ENCODE measurements around the gene EPPIN.

EPPIN gene

DNA sequence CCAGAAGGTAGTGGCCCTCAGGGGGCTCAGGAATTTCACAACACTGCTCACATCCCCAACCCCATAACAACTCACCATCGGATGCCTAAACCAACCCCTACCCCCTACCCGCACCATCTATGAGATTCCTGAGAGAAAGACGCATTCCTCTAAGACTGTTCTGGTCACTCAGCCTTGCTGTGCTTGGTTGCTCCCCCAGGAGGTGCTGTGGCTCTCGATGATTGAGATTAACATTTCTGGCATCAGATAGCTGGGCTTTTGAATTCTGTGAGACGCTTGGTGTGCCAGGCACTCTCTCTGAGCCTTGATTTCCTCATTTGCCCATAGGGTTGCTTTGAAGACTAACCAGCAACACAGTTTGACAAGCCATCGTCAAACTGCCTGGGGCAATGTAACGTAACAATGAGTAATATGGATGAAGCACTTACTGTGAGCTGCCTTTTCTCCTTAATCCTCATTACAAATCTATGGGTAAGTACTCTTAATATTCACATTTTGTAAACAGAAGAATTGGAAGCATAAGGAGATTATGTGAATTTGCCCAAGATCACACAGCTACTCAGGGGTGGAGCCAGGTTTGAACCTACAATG, 8.9 kb downstream of the EPPIN start:
- DNase-seq (ENCODE audit: low spot score), result no peak

DNA sequence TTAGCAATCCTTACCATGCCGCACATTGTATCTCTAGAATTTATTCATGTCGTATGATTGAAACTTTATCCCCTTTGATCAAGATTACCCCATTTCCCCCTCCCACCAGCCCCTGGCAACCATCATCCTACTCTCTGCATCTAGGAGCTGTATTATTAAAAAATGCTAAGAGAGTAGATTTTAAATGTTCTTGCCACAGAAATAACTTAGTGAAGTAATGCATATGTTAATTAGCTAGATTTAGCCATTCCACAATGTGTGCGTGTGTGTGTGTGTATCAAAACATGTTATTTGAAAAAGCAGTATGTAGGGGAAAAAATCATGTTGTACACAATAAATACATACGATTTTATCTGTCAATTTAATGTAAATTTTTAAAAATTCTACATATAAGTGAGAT, 19.9 kb downstream of the EPPIN start:
- DNase-seq (ENCODE audit: low spot score), result no peak

DNA sequence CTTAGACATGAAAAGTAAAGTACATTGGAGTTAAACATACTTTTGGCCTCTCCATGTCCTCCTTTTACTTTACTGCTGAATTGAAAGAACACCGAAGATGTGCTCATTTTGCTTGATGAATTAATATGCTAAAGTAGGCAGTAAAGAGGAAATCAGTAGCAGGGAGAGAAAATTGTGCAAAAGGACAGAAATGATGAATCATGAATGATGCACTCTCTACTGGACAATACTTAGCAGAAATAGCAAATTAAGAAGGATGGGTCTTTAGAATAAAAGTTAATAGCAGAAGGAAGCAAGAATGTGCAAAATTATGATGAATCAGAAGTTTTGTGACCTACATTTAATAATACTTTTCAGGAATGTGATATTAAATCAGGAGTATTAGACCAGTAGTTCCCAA, 23.4 kb downstream of the EPPIN start:
- no peak for DNase-seq (ENCODE audit: low spot score)

DNA sequence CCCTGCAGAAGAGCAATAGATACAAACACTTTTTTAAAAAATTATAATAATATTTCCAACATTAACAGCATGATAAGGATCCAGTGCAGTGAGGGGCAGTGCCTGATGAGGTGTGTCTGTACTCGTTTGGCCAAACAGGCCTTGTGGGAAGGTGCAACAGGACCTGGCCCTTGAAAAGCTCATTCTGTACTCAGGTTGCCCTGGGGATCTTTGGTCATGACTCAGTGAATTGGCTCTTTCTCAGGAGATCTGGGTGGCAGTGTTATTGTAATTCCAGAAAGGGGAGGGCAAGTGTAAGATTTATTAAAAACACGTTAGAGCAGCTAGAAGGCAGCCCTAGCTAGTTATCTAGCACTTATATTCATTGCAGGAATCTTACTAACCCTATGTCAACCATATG, 28.9 kb downstream of the EPPIN start:
- DNase-seq (ENCODE audit: low spot score), result no peak

DNA sequence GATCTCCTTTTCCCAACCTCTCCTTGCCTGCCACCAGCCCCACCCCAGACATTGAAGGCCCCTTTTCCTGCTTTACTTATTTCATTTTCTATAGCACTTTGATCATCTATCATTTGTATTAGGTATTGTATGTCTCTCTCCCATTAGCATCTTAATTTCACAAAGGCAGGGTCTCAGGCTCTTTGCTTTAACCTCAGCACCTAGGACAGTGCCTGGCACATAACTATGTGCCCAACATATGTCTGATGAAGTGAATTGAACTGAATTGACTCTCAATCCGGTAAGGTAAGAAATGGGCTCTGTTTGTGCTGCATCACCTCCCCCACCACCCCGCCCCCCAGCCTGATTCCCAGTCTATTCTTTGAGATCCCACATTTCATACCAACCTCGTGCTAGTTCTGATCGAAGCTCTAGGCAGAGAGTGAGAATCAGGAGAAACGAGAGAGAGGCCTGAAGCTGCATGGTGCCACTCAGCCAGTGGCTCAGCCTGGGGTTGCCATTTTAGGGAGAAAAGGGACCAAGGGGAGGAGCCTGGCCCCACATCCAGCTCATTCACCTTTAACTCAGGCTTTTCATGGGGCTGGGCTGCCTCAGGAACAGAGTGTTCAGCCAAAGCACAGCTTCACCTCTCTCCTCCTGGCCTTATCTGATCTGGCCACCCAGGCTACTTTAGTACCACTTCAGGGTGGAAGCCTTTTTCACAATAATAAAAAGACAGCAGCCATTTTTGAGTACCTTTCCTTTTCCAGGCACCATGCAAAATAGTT, 31.9 kb downstream of the EPPIN start, which contains the start of gene SPINT3:
TSS of gene SPINT3 (minus strand) at position 476 of the 767 bp plus-strand sequence. CDS start at position 462, 14 bp downstream.
- no peak for DNase-seq (ENCODE audit: low spot score)

DNA sequence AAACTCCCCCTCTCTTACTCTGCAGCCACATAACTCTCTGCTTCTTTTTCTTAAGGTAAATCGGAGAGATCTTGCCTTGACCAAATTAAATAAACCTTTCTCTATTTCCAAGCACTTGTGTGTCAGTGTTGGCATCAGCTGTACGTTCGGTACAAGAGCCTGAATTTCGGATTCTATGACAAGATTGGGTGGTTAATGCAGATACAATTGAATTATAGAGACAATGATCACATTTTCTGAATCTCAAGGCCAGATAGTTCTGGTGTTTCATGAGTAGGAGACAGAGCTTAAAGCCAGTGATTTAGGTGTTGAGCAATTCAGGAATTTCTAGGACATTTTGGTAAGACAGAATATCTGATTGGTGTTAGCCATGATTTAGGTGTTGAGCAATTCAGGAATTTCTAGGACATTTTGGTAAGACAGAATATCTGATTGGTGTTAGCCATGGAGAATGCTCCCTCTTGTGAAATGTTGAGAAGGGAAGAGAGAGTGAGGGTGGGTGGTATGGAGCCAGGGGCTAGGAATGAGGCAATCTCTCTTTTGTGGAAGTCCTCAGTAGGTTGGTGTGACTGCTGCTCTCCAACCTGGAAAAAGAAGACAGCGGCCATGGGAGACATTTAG, 36.8 kb downstream of the EPPIN start:
- DNase-seq (ENCODE audit: low spot score), result no peak

DNA sequence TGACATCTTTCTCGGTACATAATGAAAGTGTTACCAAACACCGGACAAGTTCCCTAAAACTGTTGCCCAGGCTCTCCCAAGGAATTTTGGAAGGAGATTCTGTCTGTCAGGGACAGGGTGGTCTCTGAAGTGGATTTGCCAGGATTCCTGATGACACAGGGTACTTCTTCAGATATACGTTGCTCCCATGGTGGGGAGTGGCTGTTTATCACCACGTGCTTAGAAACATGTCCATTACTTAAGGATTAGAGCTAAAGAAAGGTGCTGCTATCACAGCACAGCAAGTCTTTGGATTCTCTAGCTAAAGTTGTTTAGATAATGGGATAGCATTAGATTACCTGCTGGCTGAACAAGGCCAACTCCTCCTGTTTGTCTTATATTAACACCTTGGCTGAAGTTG, 38.1 kb downstream of the EPPIN start:
- no peak for DNase-seq (ENCODE audit: low spot score)

DNA sequence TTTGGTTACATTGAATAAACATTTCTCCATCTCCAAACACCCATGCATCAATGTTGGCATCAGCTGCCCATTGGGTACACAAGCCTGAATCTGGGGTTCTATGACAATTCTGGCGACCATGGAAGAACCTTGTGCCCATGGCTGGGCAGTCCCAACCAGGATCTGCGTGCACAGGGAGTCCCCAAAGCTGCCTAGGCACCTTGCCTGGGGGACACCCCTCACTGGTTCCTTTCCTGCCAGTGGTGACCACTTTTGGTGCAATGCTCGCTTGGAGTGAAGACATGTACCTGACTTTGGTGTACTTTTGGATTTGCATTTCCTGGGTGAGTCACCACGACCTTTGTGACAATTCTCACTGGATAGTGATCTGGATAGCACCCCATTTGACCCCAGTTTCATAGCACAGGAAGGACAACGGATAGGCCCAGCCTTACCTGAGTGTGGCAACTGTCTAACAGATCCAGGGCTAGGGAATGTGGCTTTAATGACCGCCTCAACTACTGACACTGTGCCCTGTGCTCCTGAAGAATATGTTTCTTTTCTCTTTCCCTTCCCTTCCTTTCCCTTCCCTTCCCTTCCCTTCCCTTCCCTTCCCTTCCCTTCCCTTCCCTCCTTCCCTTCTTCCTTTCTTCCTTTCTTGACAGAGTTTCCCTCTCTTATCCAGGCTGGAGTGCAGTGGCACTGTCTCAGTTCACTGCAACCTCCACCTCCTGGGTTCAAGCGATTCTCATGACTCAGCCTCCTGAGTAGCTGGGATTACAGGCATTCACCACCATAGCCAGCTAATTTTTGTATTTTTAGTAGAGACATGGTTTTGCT, 38.9 kb downstream of the EPPIN start:
- DNase-seq (ENCODE audit: low spot score), result no peak

DNA sequence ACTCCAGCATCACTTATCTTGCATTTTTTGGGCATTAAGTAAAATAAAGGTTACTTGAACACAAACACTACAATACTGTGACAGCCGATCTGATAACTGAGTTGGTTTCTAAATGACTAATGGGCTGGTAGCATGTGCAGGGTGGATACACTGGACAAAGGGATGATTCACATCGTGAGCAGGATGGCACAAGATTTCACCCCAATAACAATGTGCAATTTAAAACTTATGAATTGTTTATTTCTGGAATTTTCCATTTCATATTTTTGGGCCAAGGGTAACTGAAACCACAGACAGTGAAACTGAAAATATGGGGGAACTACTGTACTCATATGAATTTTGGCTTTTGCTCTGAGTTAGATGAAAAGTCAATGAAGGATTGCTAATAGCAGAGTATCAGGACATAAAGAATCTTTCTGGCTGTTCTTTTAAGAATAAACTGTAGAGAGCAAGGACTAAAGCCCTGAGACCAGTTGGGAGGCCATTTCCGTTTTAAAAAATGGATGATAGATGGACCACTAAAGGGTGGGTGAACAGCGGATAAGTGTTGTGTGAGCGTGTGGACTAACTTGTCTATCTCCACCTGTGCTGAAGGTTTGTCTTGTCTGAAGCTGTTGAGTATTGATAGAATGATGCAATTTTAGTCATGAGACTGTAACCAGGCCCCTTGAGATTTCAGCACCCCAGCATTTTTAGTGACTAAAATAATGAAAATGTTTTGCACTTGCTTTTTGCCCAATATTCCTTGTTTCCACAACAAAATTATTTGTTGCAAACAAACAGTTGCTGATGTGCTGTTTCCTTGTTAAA, 40.0 kb downstream of the EPPIN start:
- DNase-seq (ENCODE audit: low spot score), result no peak

DNA sequence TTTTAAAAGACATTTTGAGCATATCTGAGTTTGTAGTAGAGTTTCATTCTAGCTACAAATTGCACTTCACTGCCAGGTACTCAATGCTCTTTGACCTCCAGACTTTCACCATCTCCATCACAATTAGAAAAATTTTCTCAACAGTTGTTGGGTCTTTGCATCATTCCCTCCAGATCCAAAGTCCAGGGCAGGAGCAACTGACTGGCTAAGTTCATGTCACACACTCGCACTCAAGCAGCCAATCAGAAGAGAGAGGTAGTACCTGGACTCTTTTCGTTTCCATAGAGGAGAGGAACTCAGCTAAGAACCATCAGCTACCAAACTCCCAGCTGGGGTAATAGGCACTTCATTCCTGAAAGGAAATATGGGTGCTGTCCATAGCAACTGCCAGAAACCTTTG, 40.8 kb downstream of the EPPIN start:
- DNase-seq (ENCODE audit: low spot score), result no peak

DNA sequence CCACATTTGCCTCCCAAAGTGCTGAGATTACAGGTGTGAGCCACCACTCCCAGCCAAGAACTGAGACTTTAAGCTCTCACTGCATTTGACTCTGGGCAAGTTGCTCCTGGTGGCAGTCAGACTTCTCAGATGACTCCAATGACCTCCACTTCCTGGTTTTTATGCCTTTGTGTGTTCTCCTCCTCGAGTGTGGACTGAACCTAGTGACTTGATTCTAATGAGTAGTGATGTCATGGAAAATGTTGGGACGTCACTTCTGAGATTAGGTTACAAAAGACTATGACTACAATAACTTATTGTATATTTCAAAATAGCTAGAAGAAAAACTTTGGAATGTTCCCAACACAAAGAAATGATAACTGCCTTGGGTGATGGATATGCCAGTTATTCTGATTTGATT, 43.8 kb downstream of the EPPIN start:
- no peak for DNase-seq (ENCODE audit: low spot score)

DNA sequence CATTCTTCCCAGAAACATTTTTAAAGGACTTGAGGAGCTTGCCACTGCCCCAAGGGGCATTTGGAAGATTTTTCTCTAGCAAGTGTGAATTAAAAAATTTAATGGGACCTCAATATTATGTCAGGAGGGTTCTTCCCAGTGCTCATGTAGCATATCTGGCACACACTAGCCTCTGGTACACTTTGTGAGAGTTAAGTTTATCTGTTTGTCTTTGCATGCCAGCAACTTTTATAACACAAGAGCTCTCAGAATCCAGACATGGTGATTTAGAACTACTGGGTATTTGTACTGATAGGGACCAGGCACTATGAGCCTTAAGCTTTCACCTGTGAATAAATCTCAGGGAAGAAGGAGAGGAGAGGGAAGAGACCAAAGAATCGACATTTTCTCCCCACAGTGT, 44.6 kb downstream of the EPPIN start:
- no peak for DNase-seq (ENCODE audit: low spot score)

DNA sequence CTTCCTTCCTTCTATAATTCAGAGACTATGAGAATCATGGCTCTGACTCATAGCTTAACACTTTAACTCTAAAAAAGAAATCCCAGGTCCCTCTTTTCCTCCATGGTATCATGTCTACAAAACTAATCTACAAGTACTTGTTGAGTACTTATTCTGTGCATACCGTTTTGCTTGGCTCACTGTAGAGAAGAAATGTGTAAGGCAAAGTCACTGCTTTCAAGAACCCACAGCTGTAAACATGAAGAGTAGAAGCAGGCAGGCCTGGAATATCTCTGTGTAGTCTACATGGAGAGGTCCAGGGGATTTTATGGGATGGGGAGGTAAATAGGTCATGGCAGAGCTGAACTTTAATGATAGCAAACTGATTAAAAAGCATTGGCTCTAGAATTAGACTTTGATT, 45.6 kb downstream of the EPPIN start:
- no peak for DNase-seq (ENCODE audit: low spot score)

DNA sequence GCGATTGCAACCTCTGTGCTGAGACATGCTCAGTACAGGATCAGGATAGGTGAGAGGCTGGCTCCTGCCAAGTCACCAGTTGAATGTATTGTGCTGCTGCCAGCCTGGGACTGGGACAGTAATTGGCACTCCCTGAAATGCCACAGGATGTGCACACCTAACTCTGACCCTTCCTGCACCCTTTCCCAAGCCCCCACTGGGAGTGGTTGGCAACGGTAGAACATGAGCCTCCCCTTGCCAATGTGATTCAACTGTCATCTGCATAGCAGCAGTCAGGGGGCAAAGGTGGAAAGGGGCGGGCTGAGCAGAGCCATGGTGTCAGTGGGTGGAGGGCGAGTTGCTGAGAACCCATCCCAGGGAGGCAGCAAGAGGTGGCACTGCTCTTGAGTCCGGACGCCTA, 47.2 kb downstream of the EPPIN start:
- no peak for DNase-seq (ENCODE audit: low spot score)

DNA sequence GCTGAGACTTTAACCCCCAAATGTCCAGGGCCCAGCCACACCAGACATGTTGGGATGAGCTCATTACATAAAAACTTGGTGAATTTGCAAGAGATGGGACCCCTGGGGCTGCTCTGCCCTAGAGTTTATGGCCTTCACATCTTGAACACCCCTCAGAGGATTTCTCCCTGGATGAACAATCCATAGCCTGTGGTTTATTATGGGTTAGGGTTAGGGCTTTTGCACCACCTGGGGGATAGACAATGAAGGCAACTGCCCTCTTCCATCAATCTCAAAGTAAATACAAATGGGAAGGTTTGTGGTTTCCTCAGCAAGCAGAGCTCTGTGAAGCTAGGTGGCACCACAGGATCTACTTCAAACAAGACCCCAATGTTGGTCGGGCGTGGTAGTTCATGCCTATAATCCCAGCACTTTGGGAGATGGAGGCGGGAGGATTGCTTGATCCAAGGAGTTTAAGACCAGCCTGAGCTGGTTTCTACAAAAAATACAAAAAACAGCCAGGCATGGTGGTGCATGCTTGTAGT, 49.2 kb downstream of the EPPIN start:
- DNase-seq (ENCODE audit: low spot score), result no peak

DNA sequence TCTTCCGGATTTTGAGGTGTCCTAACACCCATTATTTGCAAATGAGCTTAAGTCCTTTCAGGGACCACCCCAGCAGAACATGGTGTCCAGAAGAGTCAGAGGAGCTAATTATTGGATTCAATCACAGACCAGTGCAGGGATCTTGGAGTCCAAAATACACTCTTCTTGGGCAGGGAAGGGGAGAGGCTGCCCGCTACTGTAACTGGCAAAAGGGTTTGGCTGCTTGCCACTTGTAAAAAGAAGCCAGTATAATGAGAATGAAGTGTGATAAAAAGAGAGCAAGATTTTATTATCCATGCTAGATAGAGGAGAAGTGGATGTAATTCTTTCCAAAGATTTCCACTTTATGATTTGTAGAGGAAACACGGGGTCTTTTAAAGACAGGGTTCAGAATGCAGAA, 51.0 kb downstream of the EPPIN start:
- no peak for DNase-seq (ENCODE audit: low spot score)

DNA sequence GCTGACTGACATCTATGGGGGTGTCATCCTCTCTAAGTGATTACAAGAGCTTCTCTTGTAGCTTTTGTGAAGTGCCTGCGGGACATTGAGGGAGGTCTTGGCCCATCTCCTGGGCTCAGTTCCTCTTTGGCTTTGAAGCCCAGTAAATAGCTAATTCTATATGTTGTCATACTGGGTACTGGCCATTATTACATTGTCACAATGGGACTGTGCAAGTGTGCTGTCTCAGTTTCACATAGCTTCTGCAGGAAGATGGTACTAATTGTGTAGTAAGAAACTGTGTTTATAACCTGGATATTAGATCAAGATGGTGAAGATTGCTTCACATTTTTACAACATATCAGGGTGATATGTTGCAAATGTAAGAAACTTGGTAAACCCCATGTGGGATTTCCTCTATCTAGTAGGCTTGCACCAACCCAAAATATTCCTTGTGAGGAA, 51.7 kb downstream of the EPPIN start:
- no peak for DNase-seq (ENCODE audit: low spot score)

Measured in hepatic stellate cell (primary cell).